Measurements from ENCODE around the gene MEIOB.
A peak's percentile ranks its signal among the peaks of the same experiment; 100 is the strongest.

- TF ChIP-seq CTCF (IDR thresholded peaks at IDR 0.05) = peak in 1 of 4 donors; percentile 13
- TF ChIP-seq POLR2A (IDR thresholded peaks at IDR 0.05) = no peak
These were observed 79.8 kb downstream of the MEIOB start for GRCh38 chr16:1791943-1792812.

All from right lobe of liver (tissue), 4 donors.